Suprapubic skin (tissue), 4 donors: ENCODE data around the gene TOMM40L. TPM values are rescaled to one million over a fixed set of nuclear protein-coding genes. Genes with fewer than 3 reads are reported as not detected.
A peak's percentile ranks its signal among the peaks of the same experiment; 100 is the strongest.
"Not testable (repeated sequence)": the region's sequence is repeated elsewhere in the genome, so short reads cannot be mapped to it uniquely, and the experiment has no call there.

Experiments
- DNase-seq, 2 donors: peaks; one replicate each; pipeline ENCODE4 v3.0.0-alpha.2; 2019; ENCODE audit warnings: low spot score in 2 of 2
- H3K27ac ChIP-seq: fragments of 200-600 bp; sonication (generic); one replicate; pipeline ENCODE4 v1.5.1; 2019
- H3K27me3 ChIP-seq: fragments of 200-600 bp; sonication (generic); one replicate; pipeline ENCODE4 v1.5.1; 2019
- H3K36me3 ChIP-seq: fragments of 200-600 bp; sonication (generic); one replicate; pipeline ENCODE4 v1.5.1; 2019
- H3K4me1 ChIP-seq: fragments of 200-600 bp; sonication (generic); one replicate; pipeline ENCODE4 v1.5.1; 2019
- H3K4me3 ChIP-seq: fragments of 200-600 bp; sonication (generic); one replicate; pipeline ENCODE4 v1.5.1; 2019; ENCODE audit warnings: mild to moderate bottlenecking
- H3K9me3 ChIP-seq: fragments of 200-600 bp; sonication (generic); one replicate; pipeline ENCODE4 v1.5.1; 2019
- CTCF ChIP-seq, 2 donors: fragments of 200-600 bp in 1 of 2; fragments of 450-650 bp in 1 of 2; sonication (generic) in 1 of 2; IDR thresholded peaks; one replicate each; pipeline ENCODE4 v1.5.1; 2016 to 2019; ENCODE audit warnings: antibody characterized with exemption in 2 of 2, mild to moderate bottlenecking in 1 of 2, moderate library complexity in 1 of 2
- EP300 ChIP-seq: sonication (generic); formaldehyde crosslinking; IDR thresholded peaks from one replicate; pipeline ENCODE4 v1.6.1; 2017; ENCODE audit warnings: antibody characterized with exemption
- POLR2A ChIP-seq, 2 donors: fragments of 450-650 bp; IDR thresholded peaks; one replicate each; pipeline ENCODE4 v1.6.1; 2017; ENCODE audit warnings: antibody characterized with exemption in 2 of 2, mild to moderate bottlenecking in 2 of 2, moderate library complexity in 2 of 2
- POLR2AphosphoS5 ChIP-seq, 3 donors: sonication (generic); formaldehyde crosslinking; IDR thresholded peaks; one replicate each; pipeline ENCODE4 v1.6.1; 2017; ENCODE audit warnings: antibody characterized with exemption in 3 of 3
- WGBS: methylation state at CpG from one replicate; pipeline ENCODE4 v1.1.5; 2018; 5-methylcytosine and 5-hydroxymethylcytosine counted together
- total RNA-seq, 4 donors: library from RNA; depleted of rRNA; stranded (reverse); fragments of >200 nt; gene quantifications; one replicate each; pipeline ENCODE4 v1.1.0, GENCODE V29; 2016

TOMM40L gene
- total RNA-seq, 4 donors from 2014 or later: 6.7 to 21.0 (median 8.7) TPM

GRCh38 chr1:161257109-161257508, 31.2 kb downstream of the TOMM40L start:
- not testable (repeated sequence) for DNase-seq, H3K9me3 ChIP-seq, H3K27ac ChIP-seq, H3K4me3 ChIP-seq, H3K36me3 ChIP-seq
- Histone ChIP-seq H3K27me3 (peaks cover 37% of the 10 kb centered on the region), H3K4me1 (peaks cover 26% of the 10 kb centered on the region)
- 94% methylated on average over 5 of the region's 5 CpGs for WGBS

DNA sequence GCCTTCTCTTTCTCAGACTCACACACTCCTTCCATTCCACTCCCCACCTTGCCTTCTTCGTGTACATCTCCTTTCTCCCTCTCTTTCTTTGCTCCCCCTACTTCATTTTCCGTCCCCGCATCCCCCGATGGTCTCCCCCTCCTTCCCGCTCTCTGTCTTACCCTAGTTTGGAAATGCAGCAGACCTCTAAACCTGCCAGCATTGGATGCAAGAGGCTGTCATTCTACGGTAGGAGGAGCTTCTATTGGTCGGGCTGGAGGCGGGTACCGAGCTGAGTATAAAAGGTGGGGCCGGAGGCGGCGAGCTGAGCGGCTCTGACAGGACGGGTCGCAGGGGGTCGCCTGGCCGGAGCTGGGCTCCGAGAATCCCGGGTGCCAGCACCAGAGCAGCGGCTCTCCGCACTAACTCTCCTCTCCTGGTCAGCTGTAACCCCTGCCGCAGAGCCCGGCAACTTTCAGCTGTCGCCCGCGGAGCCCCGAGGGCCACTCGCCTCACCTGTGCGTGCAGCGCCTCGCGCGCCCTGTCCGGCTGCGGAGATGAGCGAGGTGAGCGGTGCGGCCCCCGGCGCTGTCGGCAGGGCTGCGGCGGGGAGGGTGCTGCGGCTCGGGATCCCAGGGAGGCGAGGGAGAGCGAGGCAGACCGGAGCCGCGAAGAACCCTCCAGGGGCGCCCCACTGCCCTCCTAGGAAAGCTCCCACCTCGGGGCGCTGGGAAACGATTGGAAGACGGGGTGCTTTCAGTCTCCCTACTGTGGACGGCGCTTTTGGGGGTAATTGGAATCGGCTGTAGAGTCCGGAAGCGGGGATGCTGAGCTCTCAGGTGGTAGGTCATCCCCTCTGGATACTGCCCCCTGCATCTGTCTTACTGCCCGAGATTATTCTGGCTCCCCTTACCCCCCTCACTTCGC, 32.8 kb downstream of the TOMM40L start, which contains the start of gene PCP4L1:
PCP4L1 (plus strand) TSS at position 307 of the 906 bp plus-strand sequence; CDS start at position 537, 230 bp downstream.
- H3K4me1 ChIP-seq: peaks cover 26% of the 10 kb centered on the region
- no peak for DNase-seq
- no peak within 1 kb of the TSS for H3K27ac ChIP-seq
- H3K4me3 ChIP-seq: peak within 1 kb of the TSS; percentile 54
- TF ChIP-seq POLR2AphosphoS5 (IDR thresholded peaks at IDR 0.05): no peak
- TF ChIP-seq CTCF (IDR thresholded peaks at IDR 0.05): no peak
- no peak for TF ChIP-seq EP300
- no peak for TF ChIP-seq POLR2A (IDR thresholded peaks at IDR 0.05)
- WGBS: 3% methylated on average over 50 of the region's 62 CpGs
- H3K9me3 ChIP-seq: peaks cover 8% of the 10 kb centered on the region
- no peaks in the 10 kb centered on the region for H3K36me3 ChIP-seq
- peaks cover 37% of the 10 kb centered on the region for H3K27me3 ChIP-seq

GRCh38 chr1:161259345-161259702, 33.5 kb downstream of the TOMM40L start:
- Histone ChIP-seq H3K27me3 (peaks cover 37% of the 10 kb centered on the region), H3K4me1 (peaks cover 26% of the 10 kb centered on the region), H3K9me3 (peaks cover 8% of the 10 kb centered on the region), H3K4me3 (no peak overlapping the region), H3K27ac (no peak overlapping the region), H3K36me3 (no peaks in the 10 kb centered on the region)
- DNase-seq: no peak
- no peak for TF ChIP-seq POLR2AphosphoS5 (IDR thresholded peaks at IDR 0.05)
- TF ChIP-seq CTCF (IDR thresholded peaks at IDR 0.05): no peak
- no peak for TF ChIP-seq POLR2A (IDR thresholded peaks at IDR 0.05)
- no peak for TF ChIP-seq EP300
- 52% methylated on average over 6 of the region's 6 CpGs for WGBS

DNA sequence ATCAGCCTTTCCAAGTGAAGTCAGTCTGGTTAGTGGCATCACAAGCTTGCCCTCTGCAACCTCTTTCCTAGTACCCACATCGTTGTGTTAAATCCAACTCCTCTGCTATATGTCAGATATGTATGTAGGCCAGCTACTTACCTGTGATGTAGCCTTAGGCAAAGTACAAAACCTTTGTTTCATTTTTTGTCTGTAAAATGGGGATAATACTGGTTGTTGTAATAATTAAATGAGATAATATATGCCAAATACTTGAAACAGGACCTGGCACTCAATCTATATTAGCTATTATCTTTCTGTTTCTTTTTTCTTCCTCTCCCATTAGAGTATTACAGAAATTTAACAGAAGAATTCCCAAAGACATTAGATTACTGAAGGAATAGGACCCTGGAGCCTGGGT, 33.9 kb downstream of the TOMM40L start:
- Histone ChIP-seq H3K27me3 (peaks cover 37% of the 10 kb centered on the region), H3K9me3 (peaks cover 8% of the 10 kb centered on the region), H3K27ac (no peak overlapping the region), H3K36me3 (no peaks in the 10 kb centered on the region), H3K4me3 (no peak overlapping the region), H3K4me1 (peaks cover 26% of the 10 kb centered on the region)
- DNase-seq: no peak
- WGBS: 68% methylated on average over 1 of the region's 1 CpG
- TF ChIP-seq CTCF (IDR thresholded peaks at IDR 0.05) (no peak), POLR2AphosphoS5 (IDR thresholded peaks at IDR 0.05) (no peak), EP300 (no peak)

- peaks cover 8% of the 10 kb centered on the region for H3K9me3 ChIP-seq
- no peak overlapping the region for H3K4me3 ChIP-seq
- H3K4me1 ChIP-seq: peaks cover 26% of the 10 kb centered on the region
- H3K27ac ChIP-seq: no peak overlapping the region
- H3K36me3 ChIP-seq: no peaks in the 10 kb centered on the region
- DNase-seq: no peak
- 46% methylated on average over 9 of the region's 9 CpGs for WGBS
- H3K27me3 ChIP-seq: peaks cover 34% of the 10 kb centered on the region
- no peak for TF ChIP-seq CTCF (IDR thresholded peaks at IDR 0.05)
- TF ChIP-seq POLR2A (IDR thresholded peaks at IDR 0.05): no peak
- no peak for TF ChIP-seq POLR2AphosphoS5 (IDR thresholded peaks at IDR 0.05)
- TF ChIP-seq EP300: no peak
Measured at GRCh38 chr1:161260376-161261260, 34.8 kb downstream of the TOMM40L start.
